ENCODE measurements around the gene CRYGA. TPM values are rescaled to one million over a fixed set of nuclear protein-coding genes. Genes with fewer than 3 reads are reported as not detected.

CRYGA gene
- total and polyA plus RNA-seq, 7 experiments from 2014 or later: not detected

- H3K4me1 ChIP-seq (ENCODE audit: control insufficient read depth in 2 of 2, insufficient read depth in 2 of 2, low read length in 2 of 2): no peaks in the 10 kb centered on the region
- no peak overlapping the region for H3K27ac ChIP-seq (ENCODE audit: low read depth, low read length)
- Mint-ChIP-seq H3K4me3 (no peak overlapping the region), H3K27ac (no peak overlapping the region), H3K27me3 (peaks cover 3 to 15% (median 7%) of the 10 kb centered on the region in 5 donors), H3K4me1 (no peaks in the 10 kb centered on the region), H3K9me3 (peaks cover 0 to 26% (median 10%) of the 10 kb centered on the region in 11 donors), H3K36me3 (peaks cover 0 to 13% (median 5%) of the 10 kb centered on the region in 5 donors)
- CTCF ChIA-PET: no interaction called here
- intact Hi-C loops (cut with micrococcal nuclease): no loop called here
- ATAC-seq: no peak
- no peaks in the 10 kb centered on the region for H3K9me3 ChIP-seq (ENCODE audit: control insufficient read depth in 2 of 3, low read length in 3 of 3)
- DNase-seq: no peak
- H3K36me3 ChIP-seq (ENCODE audit: control insufficient read depth in 2 of 3, insufficient read depth in 3 of 3, low read length in 3 of 3): no peaks in the 10 kb centered on the region
- no peaks in the 10 kb centered on the region for H3K27me3 ChIP-seq (ENCODE audit: control insufficient read depth in 2 of 2, insufficient read depth in 2 of 2, low read length in 2 of 2)
- POLR2A ChIA-PET: no interaction called here
- H3K4me3 ChIP-seq (ENCODE audit: low read length): no peak overlapping the region
Measured at GRCh38 chr2:208147759-208148158, 15.6 kb downstream of the CRYGA start.

- peaks cover under 1 to 15% (median 4%) of the 10 kb centered on the region in 5 donors for H3K27me3 Mint-ChIP-seq
- Histone ChIP-seq H3K27ac (ENCODE audit: low read depth, low read length) (no peak overlapping the region), H3K36me3 (ENCODE audit: control insufficient read depth in 2 of 3, insufficient read depth in 3 of 3, low read length in 3 of 3) (no peaks in the 10 kb centered on the region), H3K4me3 (ENCODE audit: low read length) (no peak overlapping the region), H3K27me3 (ENCODE audit: control insufficient read depth in 2 of 2, insufficient read depth in 2 of 2, low read length in 2 of 2) (no peaks in the 10 kb centered on the region), H3K9me3 (ENCODE audit: control insufficient read depth in 2 of 3, low read length in 3 of 3) (no peaks in the 10 kb centered on the region), H3K4me1 (ENCODE audit: control insufficient read depth in 2 of 2, insufficient read depth in 2 of 2, low read length in 2 of 2) (no peaks in the 10 kb centered on the region)
- H3K4me1 Mint-ChIP-seq: no peaks in the 10 kb centered on the region
- no peak for DNase-seq
- no peak overlapping the region for H3K4me3 Mint-ChIP-seq
- POLR2A ChIA-PET: no interaction called here
- CTCF ChIA-PET: interaction anchor here (0.6 kb wide), 1 partner anchor 1545 kb away, joined by 4 read pairs; no protein-coding TSS in a partner anchor
- peaks cover 0 to 13% (median 5%) of the 10 kb centered on the region in 5 donors for H3K36me3 Mint-ChIP-seq
- no peak for ATAC-seq
- intact Hi-C loops (cut with micrococcal nuclease): no loop called here
- H3K9me3 Mint-ChIP-seq: peaks cover 0 to 19% (median 10%) of the 10 kb centered on the region in 11 donors
- H3K27ac Mint-ChIP-seq: no peak overlapping the region
Measured at GRCh38 chr2:208147008-208147407, 16.4 kb downstream of the CRYGA start.

GRCh38 chr2:208146006-208146405 is 17.4 kb downstream of the CRYGA start, which contains the start of gene CRYGB:
CRYGB (minus strand) TSS chr2:208146158; CDS start chr2:208146120, 38 bp downstream.
- H3K27ac Mint-ChIP-seq: no peak within 1 kb of the TSS
- Histone ChIP-seq H3K4me1 (ENCODE audit: control insufficient read depth in 2 of 2, insufficient read depth in 2 of 2, low read length in 2 of 2) (no peaks in the 10 kb centered on the region), H3K4me3 (ENCODE audit: low read length) (no peak within 1 kb of the TSS), H3K27me3 (ENCODE audit: control insufficient read depth in 2 of 2, insufficient read depth in 2 of 2, low read length in 2 of 2) (no peaks in the 10 kb centered on the region), H3K36me3 (ENCODE audit: control insufficient read depth in 2 of 3, insufficient read depth in 3 of 3, low read length in 3 of 3) (no peaks in the 10 kb centered on the region), H3K27ac (ENCODE audit: low read depth, low read length) (no peak within 1 kb of the TSS), H3K9me3 (ENCODE audit: control insufficient read depth in 2 of 3, low read length in 3 of 3) (no peaks in the 10 kb centered on the region)
- H3K4me3 Mint-ChIP-seq: no peak within 1 kb of the TSS
- ChIA-PET CTCF (no interaction called here), POLR2A (no interaction called here)
- ATAC-seq (no peak), DNase-seq (no peak)
- intact Hi-C loops (cut with micrococcal nuclease): no loop called here
- H3K9me3 Mint-ChIP-seq: peaks cover 0 to 10% (median 7%) of the 10 kb centered on the region in 11 donors
- no peaks in the 10 kb centered on the region for H3K4me1 Mint-ChIP-seq
- peaks cover 0 to 15% (median 3%) of the 10 kb centered on the region in 5 donors for H3K27me3 Mint-ChIP-seq
- H3K36me3 Mint-ChIP-seq: peaks cover 0 to 7% (median 5%) of the 10 kb centered on the region in 5 donors

GRCh38 chr2:208142925-208143799 is 20.2 kb downstream of the CRYGA start:
- peaks cover 0 to under 1% (median 0%) of the 10 kb centered on the region in 5 donors for H3K36me3 Mint-ChIP-seq
- no peak overlapping the region for H3K4me3 Mint-ChIP-seq
- Histone ChIP-seq H3K4me3 (ENCODE audit: low read length) (no peak overlapping the region), H3K27me3 (ENCODE audit: control insufficient read depth in 2 of 2, insufficient read depth in 2 of 2, low read length in 2 of 2) (no peaks in the 10 kb centered on the region), H3K36me3 (ENCODE audit: control insufficient read depth in 2 of 3, insufficient read depth in 3 of 3, low read length in 3 of 3) (no peaks in the 10 kb centered on the region), H3K4me1 (ENCODE audit: control insufficient read depth in 2 of 2, insufficient read depth in 2 of 2, low read length in 2 of 2) (no peaks in the 10 kb centered on the region), H3K27ac (ENCODE audit: low read depth, low read length) (no peak overlapping the region), H3K9me3 (ENCODE audit: control insufficient read depth in 2 of 3, low read length in 3 of 3) (no peaks in the 10 kb centered on the region)
- no peaks in the 10 kb centered on the region for H3K4me1 Mint-ChIP-seq
- H3K27ac Mint-ChIP-seq: no peak overlapping the region
- intact Hi-C loops (cut with micrococcal nuclease): no loop called here
- DNase-seq: no peak
- H3K27me3 Mint-ChIP-seq: peaks cover 0 to 7% (median 0%) of the 10 kb centered on the region in 5 donors
- POLR2A ChIA-PET: no interaction called here
- CTCF ChIA-PET: no interaction called here
- H3K9me3 Mint-ChIP-seq: peaks cover 0 to 13% (median under 1%) of the 10 kb centered on the region in 11 donors
- no peak for ATAC-seq

GRCh38 chr2:208142240-208142924 is 21.0 kb downstream of the CRYGA start:
- ChIA-PET POLR2A (no interaction called here), CTCF (no interaction called here)
- H3K27me3 ChIP-seq (ENCODE audit: control insufficient read depth in 2 of 2, insufficient read depth in 2 of 2, low read length in 2 of 2): no peaks in the 10 kb centered on the region
- Mint-ChIP-seq H3K27ac (no peak overlapping the region), H3K27me3 (peaks cover 0 to 7% (median 0%) of the 10 kb centered on the region in 5 donors), H3K4me1 (no peaks in the 10 kb centered on the region), H3K9me3 (peaks cover 0 to 17% (median 5%) of the 10 kb centered on the region in 11 donors), H3K36me3 (peaks cover 0 to 4% (median 0%) of the 10 kb centered on the region in 5 donors), H3K4me3 (no peak overlapping the region)
- ATAC-seq: no peak
- no peaks in the 10 kb centered on the region for H3K4me1 ChIP-seq (ENCODE audit: control insufficient read depth in 2 of 2, insufficient read depth in 2 of 2, low read length in 2 of 2)
- H3K9me3 ChIP-seq (ENCODE audit: control insufficient read depth in 2 of 3, low read length in 3 of 3): no peaks in the 10 kb centered on the region
- intact Hi-C loops (cut with micrococcal nuclease): no loop called here
- DNase-seq: no peak
- no peak overlapping the region for H3K27ac ChIP-seq (ENCODE audit: low read depth, low read length)
- no peaks in the 10 kb centered on the region for H3K36me3 ChIP-seq (ENCODE audit: control insufficient read depth in 2 of 3, insufficient read depth in 3 of 3, low read length in 3 of 3)
- H3K4me3 ChIP-seq (ENCODE audit: low read length): no peak overlapping the region

GRCh38 chr2:208139447-208139846 is 23.9 kb downstream of the CRYGA start:
- Mint-ChIP-seq H3K4me3 (no peak overlapping the region), H3K4me1 (peaks cover 0 to 7% (median 0%) of the 10 kb centered on the region in 7 donors), H3K27ac (no peak overlapping the region), H3K36me3 (peaks cover 0 to 4% (median 0%) of the 10 kb centered on the region in 5 donors), H3K27me3 (no peaks in the 10 kb centered on the region), H3K9me3 (peaks cover 0 to 17% (median 4%) of the 10 kb centered on the region in 11 donors)
- ChIA-PET POLR2A (no interaction called here), CTCF (no interaction called here)
- DNase-seq (no peak), ATAC-seq (no peak)
- Histone ChIP-seq H3K4me1 (ENCODE audit: control insufficient read depth in 2 of 2, insufficient read depth in 2 of 2, low read length in 2 of 2) (peaks cover 0 to 4% of the 10 kb centered on the region in 2 donors), H3K27ac (ENCODE audit: low read depth, low read length) (no peak overlapping the region), H3K36me3 (ENCODE audit: control insufficient read depth in 2 of 3, insufficient read depth in 3 of 3, low read length in 3 of 3) (no peaks in the 10 kb centered on the region), H3K4me3 (ENCODE audit: low read length) (no peak overlapping the region), H3K27me3 (ENCODE audit: control insufficient read depth in 2 of 2, insufficient read depth in 2 of 2, low read length in 2 of 2) (no peaks in the 10 kb centered on the region), H3K9me3 (ENCODE audit: control insufficient read depth in 2 of 3, low read length in 3 of 3) (no peaks in the 10 kb centered on the region)
- intact Hi-C loops (cut with micrococcal nuclease): no loop called here
